ENCODE data around the gene HYKK. TPM values are rescaled to one million over a fixed set of nuclear protein-coding genes. Genes with fewer than 3 reads are reported as not detected.
"Not testable (repeated sequence)": the region's sequence is repeated elsewhere in the genome, so short reads cannot be mapped to it uniquely, and the experiment has no call there.

HYKK gene
- total RNA-seq, 1 experiment from 2014 or later = 3.1 TPM

- H3K27ac Mint-ChIP-seq = no peak overlapping the region
- Histone ChIP-seq H3K4me1 (ENCODE audit: insufficient read depth, low read length) (no peaks in the 10 kb centered on the region), H4K91ac (ENCODE audit: insufficient read length, low read depth, low read length) (no peak overlapping the region), H3K18ac (ENCODE audit: insufficient read length, low read depth, low read length) (no peak overlapping the region), H4K5ac (ENCODE audit: insufficient read length, low read depth, low read length) (no peak overlapping the region), H3K9ac (ENCODE audit: extremely low read depth, insufficient read length, low read length) (no peak overlapping the region), H3K79me2 (ENCODE audit: insufficient read depth, low read length) (no peaks in the 10 kb centered on the region), H4K8ac (replicated peaks; ENCODE audit: insufficient read length, low read depth, low read length) (no peak overlapping the region), H3K4ac (ENCODE audit: low read depth, low read length) (no peak overlapping the region), H4K20me1 (ENCODE audit: control insufficient read depth, insufficient read depth, insufficient read length) (no peaks in the 10 kb centered on the region), H3K14ac (ENCODE audit: insufficient read depth, low read length) (no peak overlapping the region), H3K23me2 (ENCODE audit: insufficient read length, low read depth, low read length, poor library complexity, severe bottlenecking) (no peaks in the 10 kb centered on the region), H3K9me3 (ENCODE audit: control insufficient read depth, low read depth, low read length) (no peaks in the 10 kb centered on the region), H3T11ph (ENCODE audit: low read length) (no peak overlapping the region), H3K4me2 (ENCODE audit: insufficient read depth, insufficient read length, low read length) (no peak overlapping the region), H2BK15ac (ENCODE audit: low read depth, low read length) (no peak overlapping the region), H2BK12ac (ENCODE audit: insufficient read length, low read depth, low read length) (no peak overlapping the region), H2AFZ (ENCODE audit: low read length) (no peak overlapping the region), H3K27me3 (ENCODE audit: insufficient read depth, low read length) (no peaks in the 10 kb centered on the region), H3K23ac (ENCODE audit: insufficient read length, low read depth, low read length) (no peak overlapping the region), H3K79me1 (ENCODE audit: insufficient read depth, low read depth, low read length, poor library complexity, severe bottlenecking) (no peaks in the 10 kb centered on the region), H3K27ac (ENCODE audit: insufficient read length, low read depth, low read length) (no peak overlapping the region), H2BK20ac (ENCODE audit: low read depth, low read length, poor library complexity, severe bottlenecking) (no peak overlapping the region), H2BK120ac (ENCODE audit: low read depth, low read length, poor library complexity, severe bottlenecking) (no peak overlapping the region), H2AK5ac (ENCODE audit: insufficient read length, low read length) (no peak overlapping the region), H3K56ac (ENCODE audit: insufficient read length, low read depth, low read length) (no peak overlapping the region), H2BK5ac (ENCODE audit: insufficient read length, low read length) (no peak overlapping the region)
- WGBS (ENCODE audit: extremely low coverage, insufficient read length, low lambda C conversion rate) = no CpG with 5 or more reads among the region's 5 CpGs
- H3K4me1 Mint-ChIP-seq = no peaks in the 10 kb centered on the region
- no peak for DNase-seq
- H3K27me3 Mint-ChIP-seq (ENCODE audit: low read depth) = no peaks in the 10 kb centered on the region
- H3K36me3 Mint-ChIP-seq (ENCODE audit: insufficient read depth in 1 of 3, low read depth in 3 of 3) = peaks cover 8 to 34% (median 14%) of the 10 kb centered on the region in 3 experiments; a peak in 5 of 7 replicates
- no peaks in the 10 kb centered on the region for H3K9me3 Mint-ChIP-seq
- H3K4me3 Mint-ChIP-seq = no peak overlapping the region
- TF ChIP-seq CTCF (conservative IDR thresholded peaks at IDR 0.05) = no peak
Observed at GRCh38 chr15:78552597-78552996, 45.2 kb downstream of the HYKK start.

- not testable (repeated sequence) for H3K27ac Mint-ChIP-seq; H3K4me2 ChIP-seq (ENCODE audit: insufficient read depth, insufficient read length, low read length); DNase-seq; H3K4me3 Mint-ChIP-seq; H2BK15ac ChIP-seq (ENCODE audit: low read depth, low read length); H3K36me3 Mint-ChIP-seq (ENCODE audit: insufficient read depth in 1 of 3, low read depth in 3 of 3); H4K20me1 ChIP-seq (ENCODE audit: control insufficient read depth, insufficient read depth, insufficient read length); H3K27ac ChIP-seq (ENCODE audit: insufficient read length, low read depth, low read length); H2BK120ac ChIP-seq (ENCODE audit: low read depth, low read length, poor library complexity, severe bottlenecking); H3K9me3 ChIP-seq (ENCODE audit: control insufficient read depth, low read depth, low read length); H2BK20ac ChIP-seq (ENCODE audit: low read depth, low read length, poor library complexity, severe bottlenecking); H3K23ac ChIP-seq (ENCODE audit: insufficient read length, low read depth, low read length); H2AFZ ChIP-seq (ENCODE audit: low read length); H3K14ac ChIP-seq (ENCODE audit: insufficient read depth, low read length); H4K8ac ChIP-seq (replicated peaks; ENCODE audit: insufficient read length, low read depth, low read length); H3K56ac ChIP-seq (ENCODE audit: insufficient read length, low read depth, low read length); H3K18ac ChIP-seq (ENCODE audit: insufficient read length, low read depth, low read length); H2BK5ac ChIP-seq (ENCODE audit: insufficient read length, low read length); H3K4ac ChIP-seq (ENCODE audit: low read depth, low read length); H3K23me2 ChIP-seq (ENCODE audit: insufficient read length, low read depth, low read length, poor library complexity, severe bottlenecking); H3T11ph ChIP-seq (ENCODE audit: low read length); H4K5ac ChIP-seq (ENCODE audit: insufficient read length, low read depth, low read length); H3K9me3 Mint-ChIP-seq; H3K27me3 ChIP-seq (ENCODE audit: insufficient read depth, low read length); H3K9ac ChIP-seq (ENCODE audit: extremely low read depth, insufficient read length, low read length); H3K27me3 Mint-ChIP-seq (ENCODE audit: low read depth); H3K79me2 ChIP-seq (ENCODE audit: insufficient read depth, low read length); H3K79me1 ChIP-seq (ENCODE audit: insufficient read depth, low read depth, low read length, poor library complexity, severe bottlenecking); H2AK5ac ChIP-seq (ENCODE audit: insufficient read length, low read length); H3K4me1 ChIP-seq (ENCODE audit: insufficient read depth, low read length); H4K91ac ChIP-seq (ENCODE audit: insufficient read length, low read depth, low read length); H2BK12ac ChIP-seq (ENCODE audit: insufficient read length, low read depth, low read length)
- no CpG with 5 or more reads among the region's 10 CpGs for WGBS (ENCODE audit: extremely low coverage, insufficient read length, low lambda C conversion rate)
- H3K4me1 Mint-ChIP-seq = peaks cover 15 to 16% of the 10 kb centered on the region in 2 experiments
Observed at GRCh38 chr15:78560201-78560600, 52.8 kb downstream of the HYKK start.
